GM10266 (cell line): ENCODE results near the gene SPAG9.
"Not testable (repeated sequence)": the region's sequence is repeated elsewhere in the genome, so short reads cannot be mapped to it uniquely, and the experiment has no call there.

Source experiments
- DNase-seq: peaks from one replicate; pipeline ENCODE4 v3.0.0; 2012; ENCODE audit errors: extremely low spot score
- CTCF ChIP-seq: IDR thresholded peaks from 2 replicates; pipeline ENCODE4 v1.5.1; 2012; ENCODE audit warnings: mild to moderate bottlenecking, low read depth; ENCODE audit not compliant: control insufficient read depth, insufficient read depth; ENCODE audit errors: missing control alignments

Gene SPAG9

GRCh38 chr17:51133365-51133764 is 12.7 kb upstream of the SPAG9 start:
- DNase-seq = no peak
- TF ChIP-seq CTCF = no peak

GRCh38 chr17:51132964-51133319 is 12.3 kb upstream of the SPAG9 start:
- no peak for DNase-seq
- TF ChIP-seq CTCF = no peak

GRCh38 chr17:51128076-51128475 is 7.4 kb upstream of the SPAG9 start:
- DNase-seq = no peak

GRCh38 chr17:51124640-51125503 is 4.2 kb upstream of the SPAG9 start:
- DNase-seq = no peak
- TF ChIP-seq CTCF = no peak

More at GRCh38 chr17:51128076-51128475, 7.4 kb upstream of the SPAG9 start:
- no peak for TF ChIP-seq CTCF

GRCh38 chr17:51122473-51123115 is 1.9 kb upstream of the SPAG9 start:
- DNase-seq = not testable (repeated sequence)

- TF ChIP-seq CTCF = no peak
- DNase-seq = peak; percentile 78
Observed at GRCh38 chr17:51121620-51122472, 1.2 kb upstream of the SPAG9 start.

GRCh38 chr17:51120357-51120738 is 320 bp downstream of the SPAG9 start:
- no peak for DNase-seq
- peak; percentile 16 for TF ChIP-seq CTCF
